ENCODE results near the gene KCNH5. TPM values are rescaled to one million over a fixed set of nuclear protein-coding genes. Genes with fewer than 3 reads are reported as not detected.

Gene KCNH5, protein sequence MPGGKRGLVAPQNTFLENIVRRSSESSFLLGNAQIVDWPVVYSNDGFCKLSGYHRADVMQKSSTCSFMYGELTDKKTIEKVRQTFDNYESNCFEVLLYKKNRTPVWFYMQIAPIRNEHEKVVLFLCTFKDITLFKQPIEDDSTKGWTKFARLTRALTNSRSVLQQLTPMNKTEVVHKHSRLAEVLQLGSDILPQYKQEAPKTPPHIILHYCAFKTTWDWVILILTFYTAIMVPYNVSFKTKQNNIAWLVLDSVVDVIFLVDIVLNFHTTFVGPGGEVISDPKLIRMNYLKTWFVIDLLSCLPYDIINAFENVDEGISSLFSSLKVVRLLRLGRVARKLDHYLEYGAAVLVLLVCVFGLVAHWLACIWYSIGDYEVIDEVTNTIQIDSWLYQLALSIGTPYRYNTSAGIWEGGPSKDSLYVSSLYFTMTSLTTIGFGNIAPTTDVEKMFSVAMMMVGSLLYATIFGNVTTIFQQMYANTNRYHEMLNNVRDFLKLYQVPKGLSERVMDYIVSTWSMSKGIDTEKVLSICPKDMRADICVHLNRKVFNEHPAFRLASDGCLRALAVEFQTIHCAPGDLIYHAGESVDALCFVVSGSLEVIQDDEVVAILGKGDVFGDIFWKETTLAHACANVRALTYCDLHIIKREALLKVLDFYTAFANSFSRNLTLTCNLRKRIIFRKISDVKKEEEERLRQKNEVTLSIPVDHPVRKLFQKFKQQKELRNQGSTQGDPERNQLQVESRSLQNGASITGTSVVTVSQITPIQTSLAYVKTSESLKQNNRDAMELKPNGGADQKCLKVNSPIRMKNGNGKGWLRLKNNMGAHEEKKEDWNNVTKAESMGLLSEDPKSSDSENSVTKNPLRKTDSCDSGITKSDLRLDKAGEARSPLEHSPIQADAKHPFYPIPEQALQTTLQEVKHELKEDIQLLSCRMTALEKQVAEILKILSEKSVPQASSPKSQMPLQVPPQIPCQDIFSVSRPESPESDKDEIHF
- 0.44 and 0.48 TPM in 2 replicates for total RNA-seq
- long read RNA-seq, full-length matches to known transcripts, result 1 of 1 reads
- long read RNA-seq, partial matches to known transcripts, result 0 of 1 reads
- long read RNA-seq, other reads (novel, unspliced or antisense), result 0 of 1 reads

DNA sequence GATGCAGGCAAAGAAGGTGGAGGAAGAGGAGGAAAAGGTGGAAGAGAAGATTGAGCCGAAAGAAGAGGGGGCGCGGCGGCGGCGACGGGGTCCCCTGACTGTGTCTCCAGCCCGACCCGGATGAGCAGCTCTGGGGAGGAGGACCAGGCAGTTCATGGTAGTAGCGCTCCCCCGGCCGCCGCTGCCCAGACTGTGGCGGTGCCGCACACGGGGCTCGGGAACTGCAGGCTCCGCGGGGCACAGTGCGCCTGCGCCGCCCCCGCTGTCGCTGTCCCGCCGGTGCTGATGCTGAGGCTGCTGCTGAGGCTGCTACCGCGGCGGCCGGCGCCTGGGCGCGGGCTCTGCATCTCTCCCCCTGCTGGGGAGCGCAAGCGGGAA is at the start of gene KCNH5:
KCNH5 (minus strand) TSS at position 225 of the 378 bp plus-strand sequence. CDS start 272 bp downstream, outside the sequence.
- DNase-seq (ENCODE audit: low read depth, low spot score), result no peak
- Mint-ChIP-seq H3K27me3 (ENCODE audit: low read depth) (peaks cover 49% of the 10 kb centered on the region), H3K4me1 (peaks cover 17% of the 10 kb centered on the region), H3K27ac (ENCODE audit: unreplicated experiment) (no peak within 1 kb of the TSS), H3K9me3 (no peaks in the 10 kb centered on the region), H3K36me3 (ENCODE audit: low read depth) (no peaks in the 10 kb centered on the region), H3K4me3 (peak within 1 kb of the TSS; percentile 85)
- TF ChIP-seq, protein P1, sequence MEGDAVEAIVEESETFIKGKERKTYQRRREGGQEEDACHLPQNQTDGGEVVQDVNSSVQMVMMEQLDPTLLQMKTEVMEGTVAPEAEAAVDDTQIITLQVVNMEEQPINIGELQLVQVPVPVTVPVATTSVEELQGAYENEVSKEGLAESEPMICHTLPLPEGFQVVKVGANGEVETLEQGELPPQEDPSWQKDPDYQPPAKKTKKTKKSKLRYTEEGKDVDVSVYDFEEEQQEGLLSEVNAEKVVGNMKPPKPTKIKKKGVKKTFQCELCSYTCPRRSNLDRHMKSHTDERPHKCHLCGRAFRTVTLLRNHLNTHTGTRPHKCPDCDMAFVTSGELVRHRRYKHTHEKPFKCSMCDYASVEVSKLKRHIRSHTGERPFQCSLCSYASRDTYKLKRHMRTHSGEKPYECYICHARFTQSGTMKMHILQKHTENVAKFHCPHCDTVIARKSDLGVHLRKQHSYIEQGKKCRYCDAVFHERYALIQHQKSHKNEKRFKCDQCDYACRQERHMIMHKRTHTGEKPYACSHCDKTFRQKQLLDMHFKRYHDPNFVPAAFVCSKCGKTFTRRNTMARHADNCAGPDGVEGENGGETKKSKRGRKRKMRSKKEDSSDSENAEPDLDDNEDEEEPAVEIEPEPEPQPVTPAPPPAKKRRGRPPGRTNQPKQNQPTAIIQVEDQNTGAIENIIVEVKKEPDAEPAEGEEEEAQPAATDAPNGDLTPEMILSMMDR (conservative IDR thresholded peaks at IDR 0.05), result no peak

DNA sequence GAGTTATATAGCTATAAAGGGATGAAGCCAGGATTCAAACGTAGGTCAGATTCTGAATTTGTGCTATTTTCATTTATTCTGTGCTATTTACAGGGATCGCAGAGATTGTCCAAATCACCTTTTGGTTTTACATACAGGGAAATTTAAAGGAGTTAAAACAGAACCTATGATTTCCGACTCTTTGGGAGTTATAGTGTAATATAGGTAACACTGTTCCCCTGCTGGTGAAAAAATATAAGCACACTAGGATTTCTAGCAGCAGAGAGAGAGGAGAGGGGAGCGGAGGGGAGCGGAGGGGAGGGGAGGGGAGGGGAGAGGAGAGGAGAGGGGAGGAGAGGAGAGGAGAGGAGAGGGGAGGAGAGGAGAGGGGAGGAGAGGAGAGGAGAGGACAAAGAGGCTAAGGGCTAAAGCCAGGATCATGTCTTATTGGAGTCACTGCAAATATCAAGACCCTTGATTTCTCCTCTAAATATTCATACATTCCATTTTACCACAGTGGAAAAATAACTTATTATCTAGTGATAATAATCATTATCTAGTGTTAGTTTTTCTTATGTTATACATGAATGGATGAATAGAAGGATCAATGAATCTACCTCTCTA is 46.2 kb upstream of the KCNH5 start:
- TF ChIP-seq, protein P1 (conservative IDR thresholded peaks at IDR 0.05), result peak; percentile 39
- Mint-ChIP-seq H3K9me3 (no peaks in the 10 kb centered on the region), H3K27me3 (ENCODE audit: low read depth) (no peaks in the 10 kb centered on the region), H3K4me3 (no peak overlapping the region), H3K27ac (ENCODE audit: unreplicated experiment) (no peak overlapping the region), H3K4me1 (no peaks in the 10 kb centered on the region), H3K36me3 (ENCODE audit: low read depth) (no peaks in the 10 kb centered on the region)
- DNase-seq (ENCODE audit: low read depth, low spot score), result no peak

DNA sequence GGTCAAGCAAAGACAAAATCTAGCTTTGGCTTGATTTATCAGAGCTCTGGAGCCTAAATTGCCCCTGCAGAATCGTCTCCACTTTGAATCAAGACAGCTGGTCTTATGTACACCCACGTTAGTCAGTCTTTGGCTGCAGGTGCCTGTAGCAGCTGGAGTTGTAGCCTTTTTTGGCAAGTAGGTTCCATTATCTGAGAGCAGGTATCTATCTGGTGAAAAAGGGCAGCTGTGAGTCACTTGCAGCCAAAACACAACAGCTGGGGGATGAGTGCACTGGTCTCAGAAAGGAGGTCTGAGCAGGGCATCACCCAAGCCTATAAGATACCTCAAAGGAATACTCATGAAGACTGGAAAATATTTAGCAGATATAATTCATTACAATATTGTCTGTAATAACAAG is 43.6 kb upstream of the KCNH5 start:
- Mint-ChIP-seq H3K27me3 (ENCODE audit: low read depth) (peaks cover 4% of the 10 kb centered on the region), H3K4me1 (no peaks in the 10 kb centered on the region), H3K36me3 (ENCODE audit: low read depth) (no peaks in the 10 kb centered on the region), H3K9me3 (no peaks in the 10 kb centered on the region), H3K27ac (ENCODE audit: unreplicated experiment) (no peak overlapping the region), H3K4me3 (no peak overlapping the region)
- DNase-seq (ENCODE audit: low read depth, low spot score), result no peak
- TF ChIP-seq, protein P1 (conservative IDR thresholded peaks at IDR 0.05), result no peak

DNA sequence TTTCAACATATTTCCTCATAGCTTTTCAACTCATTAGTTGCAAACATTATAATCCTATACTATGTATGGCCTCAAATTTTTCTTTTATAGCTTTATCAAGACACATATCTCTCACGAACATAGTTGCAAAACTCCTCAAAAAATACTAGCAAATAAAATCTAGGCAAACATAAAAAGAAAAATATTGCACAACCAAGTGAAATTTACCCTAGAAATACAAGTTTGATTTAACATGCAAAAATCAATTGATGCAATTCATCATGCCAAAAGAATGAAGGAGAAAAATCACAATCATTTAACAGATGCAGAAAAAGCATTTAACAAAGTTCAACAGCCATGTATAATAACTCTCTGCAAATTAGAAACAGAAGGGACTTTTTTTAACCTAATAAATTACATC is 33.3 kb upstream of the KCNH5 start:
- Mint-ChIP-seq H3K27me3 (ENCODE audit: low read depth) (no peaks in the 10 kb centered on the region), H3K27ac (ENCODE audit: unreplicated experiment) (no peak overlapping the region), H3K4me3 (no peak overlapping the region), H3K9me3 (peaks cover 3% of the 10 kb centered on the region), H3K36me3 (ENCODE audit: low read depth) (no peaks in the 10 kb centered on the region), H3K4me1 (no peaks in the 10 kb centered on the region)
- TF ChIP-seq, protein P1 (conservative IDR thresholded peaks at IDR 0.05), result no peak
- DNase-seq (ENCODE audit: low read depth, low spot score), result no peak

DNA sequence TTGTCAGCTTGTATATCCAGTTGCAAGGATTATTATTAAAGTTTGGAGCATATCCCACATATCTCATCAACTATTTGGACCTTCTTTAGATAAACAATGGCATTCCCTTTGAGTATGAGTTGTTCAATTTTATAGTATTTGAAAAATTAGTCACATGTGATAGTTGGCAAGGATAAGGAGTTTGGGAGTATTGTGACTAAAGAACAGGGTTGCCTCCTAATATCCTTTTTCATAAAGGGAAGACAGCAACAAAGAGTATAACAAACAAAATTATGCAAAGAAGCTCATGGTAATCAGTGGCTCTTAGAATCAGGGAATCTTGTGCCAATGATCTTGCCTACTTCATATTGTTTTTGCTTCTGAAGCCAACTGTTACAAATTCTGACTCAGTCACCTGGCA is 31.2 kb upstream of the KCNH5 start:
- H3K36me3 Mint-ChIP-seq (ENCODE audit: low read depth), result no peaks in the 10 kb centered on the region
- TF ChIP-seq, protein P1 (conservative IDR thresholded peaks at IDR 0.05), result no peak

More for the DNA sequence above, 31.2 kb upstream of the KCNH5 start:
- no peaks in the 10 kb centered on the region for H3K27me3 Mint-ChIP-seq (ENCODE audit: low read depth)
- no peak for DNase-seq (ENCODE audit: low read depth, low spot score)
- H3K9me3 Mint-ChIP-seq, result peaks cover 3% of the 10 kb centered on the region
- no peaks in the 10 kb centered on the region for H3K4me1 Mint-ChIP-seq
- no peak overlapping the region for H3K4me3 Mint-ChIP-seq
- no peak overlapping the region for H3K27ac Mint-ChIP-seq (ENCODE audit: unreplicated experiment)

Data from neural crest cell (in vitro differentiated cells).